HG03565 (cell line): ENCODE results near the gene HS6ST1.
A peak's percentile ranks its signal among the peaks of the same experiment; 100 is the strongest.
"Not testable (repeated sequence)": the region's sequence is repeated elsewhere in the genome, so short reads cannot be mapped to it uniquely, and the experiment has no call there.

Experiments
- ATAC-seq: cut with Tn5 transposase; IDR thresholded peaks from one replicate; pipeline ENCODE4 v1.9.1; 2021; ENCODE audit warnings: mild to moderate bottlenecking, moderate library complexity; ENCODE audit not compliant: unreplicated experiment

Gene HS6ST1

GRCh38 chr2:128322715-128323554 lies 4.3 kb upstream of the HS6ST1 start:
- no peak for ATAC-seq

GRCh38 chr2:128321784-128322714 lies 3.4 kb upstream of the HS6ST1 start:
- ATAC-seq, result peak; percentile 53

- no peak for ATAC-seq
Measured at GRCh38 chr2:128320906-128321771, 2.5 kb upstream of the HS6ST1 start.

GRCh38 chr2:128320192-128320905 lies 1.7 kb upstream of the HS6ST1 start:
- no peak for ATAC-seq

- no peak for ATAC-seq
Measured at GRCh38 chr2:128319631-128320191, 1.0 kb upstream of the HS6ST1 start.

- peak; percentile 2 for ATAC-seq
Measured at GRCh38 chr2:128318245-128318644, 423 bp downstream of the HS6ST1 start.

- not testable (repeated sequence) for ATAC-seq
Measured at GRCh38 chr2:128317899-128318225, 806 bp downstream of the HS6ST1 start.

GRCh38 chr2:128317181-128317898 lies 1.3 kb downstream of the HS6ST1 start:
- ATAC-seq, result peak; percentile 26

- no peak for ATAC-seq
Measured at GRCh38 chr2:128316777-128317180, 1.9 kb downstream of the HS6ST1 start.

GRCh38 chr2:128315829-128316776 lies 2.6 kb downstream of the HS6ST1 start:
- ATAC-seq, result no peak

GRCh38 chr2:128315122-128315828 lies 3.4 kb downstream of the HS6ST1 start:
- no peak for ATAC-seq

GRCh38 chr2:128314348-128315121 lies 4.1 kb downstream of the HS6ST1 start:
- ATAC-seq, result no peak

- ATAC-seq, result no peak
Measured at GRCh38 chr2:128313931-128314347, 4.7 kb downstream of the HS6ST1 start.

GRCh38 chr2:128313091-128313836 lies 5.4 kb downstream of the HS6ST1 start:
- ATAC-seq, result no peak

- ATAC-seq, result no peak
Measured at GRCh38 chr2:128312411-128312810, 6.3 kb downstream of the HS6ST1 start.

GRCh38 chr2:128311755-128312341 lies 6.8 kb downstream of the HS6ST1 start:
- ATAC-seq, result no peak
